NCI-H1694 (cell line): Measurements from ENCODE around the gene RAB10.
"Not testable (repeated sequence)": the region's sequence is repeated elsewhere in the genome, so short reads cannot be mapped to it uniquely, and the experiment has no call there.

ENCODE experiments used
- DNase-seq: peaks from one replicate; lab custom pipeline; 2025; lab: John Stamatoyannopoulos, UW

RAB10 gene

GRCh38 chr2:26058390-26058789 lies 24.5 kb downstream of the RAB10 start:
- DNase-seq = no peak

- DNase-seq = no peak
Observed at GRCh38 chr2:26059542-26059941, 25.7 kb downstream of the RAB10 start.

- no peak for DNase-seq
Observed at GRCh38 chr2:26061539-26061938, 27.7 kb downstream of the RAB10 start.

- no peak for DNase-seq
Observed at GRCh38 chr2:26064846-26065245, 31.0 kb downstream of the RAB10 start.

GRCh38 chr2:26067186-26067974 lies 33.5 kb downstream of the RAB10 start:
- no peak for DNase-seq

- DNase-seq = no peak
Observed at GRCh38 chr2:26067980-26068507, 34.2 kb downstream of the RAB10 start.

GRCh38 chr2:26068602-26069298 lies 34.9 kb downstream of the RAB10 start:
- no peak for DNase-seq

GRCh38 chr2:26070730-26071129 lies 36.8 kb downstream of the RAB10 start:
- no peak for DNase-seq

- DNase-seq = no peak
Observed at GRCh38 chr2:26072925-26073768, 39.3 kb downstream of the RAB10 start.

GRCh38 chr2:26073830-26074229 lies 39.9 kb downstream of the RAB10 start:
- no peak for DNase-seq

GRCh38 chr2:26074676-26075075 lies 40.8 kb downstream of the RAB10 start:
- DNase-seq = no peak

GRCh38 chr2:26075173-26075572 lies 41.3 kb downstream of the RAB10 start:
- DNase-seq = no peak

- DNase-seq = no peak
Observed at GRCh38 chr2:26076001-26076587, 42.2 kb downstream of the RAB10 start.

- no peak for DNase-seq
Observed at GRCh38 chr2:26077291-26077690, 43.4 kb downstream of the RAB10 start.

GRCh38 chr2:26078939-26079338 lies 45.1 kb downstream of the RAB10 start:
- no peak for DNase-seq

- no peak for DNase-seq
Observed at GRCh38 chr2:26080356-26080755, 46.5 kb downstream of the RAB10 start.

- DNase-seq = not testable (repeated sequence)
Observed at GRCh38 chr2:26080925-26081324, 47.0 kb downstream of the RAB10 start.

GRCh38 chr2:26081556-26081955 lies 47.7 kb downstream of the RAB10 start:
- no peak for DNase-seq

- DNase-seq = no peak
Observed at GRCh38 chr2:26086155-26086637, 52.3 kb downstream of the RAB10 start.

- no peak for DNase-seq
Observed at GRCh38 chr2:26086779-26087178, 52.9 kb downstream of the RAB10 start.

GRCh38 chr2:26088038-26088643 lies 54.3 kb downstream of the RAB10 start:
- peak; percentile 24 for DNase-seq
